Measurements from ENCODE around the gene PDF.

Gene PDF

GRCh38 chr16:69350536-69351133 lies 20.2 kb upstream of the PDF start:
- TF ChIP-seq NFIC (IDR thresholded peaks at IDR 0.05) (no peak), RAD21 (IDR thresholded peaks at IDR 0.05; ENCODE audit: low read depth) (no peak), ZBTB7A (IDR thresholded peaks at IDR 0.05; ENCODE audit: low read depth) (no peak), EGR1 (IDR thresholded peaks at IDR 0.05) (no peak), CEBPB (IDR thresholded peaks at IDR 0.05) (no peak), FOXM1 (IDR thresholded peaks at IDR 0.05; ENCODE audit: borderline replicate concordance, low read depth) (no peak), TAF1 (IDR thresholded peaks at IDR 0.05; ENCODE audit: low read depth) (no peak)
- TF ChIP-seq, protein P1, sequence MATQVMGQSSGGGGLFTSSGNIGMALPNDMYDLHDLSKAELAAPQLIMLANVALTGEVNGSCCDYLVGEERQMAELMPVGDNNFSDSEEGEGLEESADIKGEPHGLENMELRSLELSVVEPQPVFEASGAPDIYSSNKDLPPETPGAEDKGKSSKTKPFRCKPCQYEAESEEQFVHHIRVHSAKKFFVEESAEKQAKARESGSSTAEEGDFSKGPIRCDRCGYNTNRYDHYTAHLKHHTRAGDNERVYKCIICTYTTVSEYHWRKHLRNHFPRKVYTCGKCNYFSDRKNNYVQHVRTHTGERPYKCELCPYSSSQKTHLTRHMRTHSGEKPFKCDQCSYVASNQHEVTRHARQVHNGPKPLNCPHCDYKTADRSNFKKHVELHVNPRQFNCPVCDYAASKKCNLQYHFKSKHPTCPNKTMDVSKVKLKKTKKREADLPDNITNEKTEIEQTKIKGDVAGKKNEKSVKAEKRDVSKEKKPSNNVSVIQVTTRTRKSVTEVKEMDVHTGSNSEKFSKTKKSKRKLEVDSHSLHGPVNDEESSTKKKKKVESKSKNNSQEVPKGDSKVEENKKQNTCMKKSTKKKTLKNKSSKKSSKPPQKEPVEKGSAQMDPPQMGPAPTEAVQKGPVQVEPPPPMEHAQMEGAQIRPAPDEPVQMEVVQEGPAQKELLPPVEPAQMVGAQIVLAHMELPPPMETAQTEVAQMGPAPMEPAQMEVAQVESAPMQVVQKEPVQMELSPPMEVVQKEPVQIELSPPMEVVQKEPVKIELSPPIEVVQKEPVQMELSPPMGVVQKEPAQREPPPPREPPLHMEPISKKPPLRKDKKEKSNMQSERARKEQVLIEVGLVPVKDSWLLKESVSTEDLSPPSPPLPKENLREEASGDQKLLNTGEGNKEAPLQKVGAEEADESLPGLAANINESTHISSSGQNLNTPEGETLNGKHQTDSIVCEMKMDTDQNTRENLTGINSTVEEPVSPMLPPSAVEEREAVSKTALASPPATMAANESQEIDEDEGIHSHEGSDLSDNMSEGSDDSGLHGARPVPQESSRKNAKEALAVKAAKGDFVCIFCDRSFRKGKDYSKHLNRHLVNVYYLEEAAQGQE (IDR thresholded peaks at IDR 0.05; ENCODE audit: low read depth) = no peak

- no peak for TF ChIP-seq CREB1 (IDR thresholded peaks at IDR 0.05; ENCODE audit: low read depth)
- TF ChIP-seq, protein P1 (IDR thresholded peaks at IDR 0.05; ENCODE audit: low read depth) = no peak
- TF ChIP-seq, protein P2, sequence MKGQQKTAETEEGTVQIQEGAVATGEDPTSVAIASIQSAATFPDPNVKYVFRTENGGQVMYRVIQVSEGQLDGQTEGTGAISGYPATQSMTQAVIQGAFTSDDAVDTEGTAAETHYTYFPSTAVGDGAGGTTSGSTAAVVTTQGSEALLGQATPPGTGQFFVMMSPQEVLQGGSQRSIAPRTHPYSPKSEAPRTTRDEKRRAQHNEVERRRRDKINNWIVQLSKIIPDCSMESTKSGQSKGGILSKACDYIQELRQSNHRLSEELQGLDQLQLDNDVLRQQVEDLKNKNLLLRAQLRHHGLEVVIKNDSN (IDR thresholded peaks at IDR 0.05) = peak; percentile 28; the same call in 1 of the 2 replicates
Observed at GRCh38 chr16:69349536-69349935, 19.1 kb upstream of the PDF start.

DNA sequence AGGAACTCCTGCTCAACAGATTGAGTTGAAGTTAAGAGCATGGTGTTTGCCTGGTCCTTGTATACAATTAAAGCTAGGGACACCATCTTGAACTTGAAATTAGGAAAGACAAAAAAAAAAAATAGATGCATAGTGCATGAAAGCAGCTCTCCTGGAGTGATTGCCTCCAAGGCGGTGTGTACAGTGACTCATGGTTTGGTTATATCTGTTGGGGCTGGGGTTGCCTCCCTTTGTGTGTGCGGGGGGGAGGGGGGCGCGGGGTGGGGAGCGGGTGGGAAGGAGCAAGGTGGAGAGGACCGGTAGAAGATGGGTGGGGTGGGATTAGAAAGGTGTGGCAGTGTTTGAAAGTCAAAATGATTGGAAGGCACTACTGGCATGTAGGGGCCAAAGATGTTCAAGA lies 17.8 kb upstream of the PDF start:
- TF ChIP-seq EP300 (IDR thresholded peaks at IDR 0.05; ENCODE audit: borderline replicate concordance) (no peak), FOXM1 (IDR thresholded peaks at IDR 0.05; ENCODE audit: borderline replicate concordance, low read depth) (no peak), MAX (IDR thresholded peaks at IDR 0.05) (no peak), CREB1 (IDR thresholded peaks at IDR 0.05; ENCODE audit: low read depth) (no peak), NFIC (IDR thresholded peaks at IDR 0.05) (no peak), YY1 (IDR thresholded peaks at IDR 0.05; ENCODE audit: low read depth) (no peak), TAF1 (IDR thresholded peaks at IDR 0.05; ENCODE audit: low read depth) (no peak)
- TF ChIP-seq, protein P1 (IDR thresholded peaks at IDR 0.05; ENCODE audit: low read depth) = no peak

DNA sequence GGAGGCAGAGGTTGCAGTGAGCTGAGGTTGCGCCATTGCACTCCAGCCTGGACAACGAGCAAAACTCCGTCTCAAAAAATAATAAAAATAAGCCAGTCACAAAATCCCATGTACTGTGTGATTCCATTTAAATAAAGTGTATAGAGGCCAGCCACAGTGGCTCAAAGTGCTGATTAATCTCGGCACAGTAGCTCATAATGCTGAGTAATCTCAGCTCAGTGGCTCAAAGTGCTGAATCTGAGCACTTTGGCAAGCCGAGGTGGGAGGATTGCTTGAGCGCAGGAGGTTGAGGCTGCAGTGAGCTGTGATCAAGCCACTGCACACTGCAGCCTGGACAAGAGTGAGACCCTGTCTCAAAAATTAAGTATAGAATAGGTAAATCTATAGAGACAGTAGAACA lies 16.3 kb upstream of the PDF start:
- TF ChIP-seq CREB1 (IDR thresholded peaks at IDR 0.05; ENCODE audit: low read depth) (no peak), MAX (IDR thresholded peaks at IDR 0.05) (no peak)
- TF ChIP-seq, protein P2 (IDR thresholded peaks at IDR 0.05) = no peak

DNA sequence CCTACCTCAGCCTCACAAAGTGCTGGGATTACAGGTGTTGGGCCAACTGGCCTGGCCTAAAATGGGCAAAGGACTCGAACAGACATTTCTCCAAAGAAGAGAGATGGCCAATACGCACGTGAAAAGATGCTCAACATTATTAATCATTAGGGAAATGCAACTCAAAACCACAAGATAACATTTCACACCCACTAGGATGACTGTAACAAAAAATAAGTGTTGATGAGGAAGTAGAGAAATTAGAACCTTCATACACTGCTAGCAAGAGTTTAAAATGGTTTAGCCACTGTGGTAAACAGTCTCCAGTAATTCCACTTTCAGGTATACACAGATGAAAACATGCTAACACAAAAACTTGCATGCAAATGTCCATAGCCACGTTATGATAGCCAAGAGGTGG lies 15.5 kb upstream of the PDF start:
- TF ChIP-seq ZBTB7A (IDR thresholded peaks at IDR 0.05; ENCODE audit: low read depth) (no peak), RAD21 (IDR thresholded peaks at IDR 0.05; ENCODE audit: low read depth) (no peak), TAF1 (IDR thresholded peaks at IDR 0.05; ENCODE audit: low read depth) (no peak), EP300 (IDR thresholded peaks at IDR 0.05; ENCODE audit: borderline replicate concordance) (no peak), NFIC (IDR thresholded peaks at IDR 0.05) (no peak), CEBPB (IDR thresholded peaks at IDR 0.05) (no peak), MAX (IDR thresholded peaks at IDR 0.05) (no peak), CREB1 (IDR thresholded peaks at IDR 0.05; ENCODE audit: low read depth) (no peak), YY1 (IDR thresholded peaks at IDR 0.05; ENCODE audit: low read depth) (no peak), FOXM1 (IDR thresholded peaks at IDR 0.05; ENCODE audit: borderline replicate concordance, low read depth) (no peak), TCF12 (IDR thresholded peaks at IDR 0.05; ENCODE audit: low read depth) (no peak), EGR1 (IDR thresholded peaks at IDR 0.05) (no peak), TEAD4 (IDR thresholded peaks at IDR 0.05) (no peak)
- TF ChIP-seq, protein P2 (IDR thresholded peaks at IDR 0.05) = no peak
- TF ChIP-seq, protein P1 (IDR thresholded peaks at IDR 0.05; ENCODE audit: low read depth) = no peak

Measured in Ishikawa (cell line).